Panc1 (cell line): Measurements from ENCODE around the gene TRIM27.

Experiments used
- CTCF ChIP-seq: fragments of 450-650 bp; IDR thresholded peaks from 2 replicates; pipeline ENCODE4 v1.5.1; 2017; ENCODE audit warnings: mild to moderate bottlenecking
- POLR2AphosphoS5 ChIP-seq: IDR thresholded peaks from 2 replicates; pipeline ENCODE4 v1.6.1; 2012; ENCODE audit warnings: mild to moderate bottlenecking, low read depth, low read length, moderate library complexity
- REST ChIP-seq, 2 experiments: IDR thresholded peaks; 2 replicates each; pipeline ENCODE4 v1.6.1; 2011 to 2012; ENCODE audit warnings: low read depth in 2 of 2, control low read depth in 1 of 2, low read length in 1 of 2, mild to moderate bottlenecking in 1 of 2, moderate library complexity in 1 of 2; ENCODE audit not compliant: insufficient read depth in 1 of 2
- SIN3A ChIP-seq: IDR thresholded peaks from 2 replicates; pipeline ENCODE4 v1.6.1; 2012; ENCODE audit warnings: low read depth, mild to moderate bottlenecking, low read length, moderate library complexity, borderline replicate concordance; ENCODE audit not compliant: insufficient read depth

GRCh38 chr6:28941684-28942448, 18.1 kb upstream of the TRIM27 start:
- TF ChIP-seq CTCF, result no peak
- no peak for TF ChIP-seq POLR2AphosphoS5
- no peak for TF ChIP-seq REST (IDR thresholded peaks at IDR 0.05; ENCODE audit: insufficient read depth in 1 of 2, low read depth in 2 of 2, low read length in 1 of 2)
- no peak for TF ChIP-seq SIN3A
